HG02970 (cell line): ENCODE measurements around the gene UNC5C.
"Not testable (repeated sequence)": the region's sequence is repeated elsewhere in the genome, so short reads cannot be mapped to it uniquely, and the experiment has no call there.

Experiments used
- ATAC-seq: cut with Tn5 transposase; IDR thresholded peaks from one replicate; pipeline ENCODE4 v1.9.1; 2021; ENCODE audit warnings: mild to moderate bottlenecking, moderate library complexity, moderate number of reproducible peaks; ENCODE audit not compliant: unreplicated experiment, low FRiP score

UNC5C gene

GRCh38 chr4:95155759-95156451 is 392.9 kb downstream of the UNC5C start:
- ATAC-seq, result no peak

- no peak for ATAC-seq
These were observed 395.6 kb downstream of the UNC5C start for GRCh38 chr4:95153182-95153581.

- ATAC-seq, result no peak
These were observed 397.5 kb downstream of the UNC5C start for GRCh38 chr4:95151255-95151654.

GRCh38 chr4:95142932-95143331 is 405.8 kb downstream of the UNC5C start:
- ATAC-seq, result no peak

GRCh38 chr4:95141361-95141760 is 407.4 kb downstream of the UNC5C start:
- no peak for ATAC-seq

GRCh38 chr4:95139424-95139823 is 409.3 kb downstream of the UNC5C start:
- not testable (repeated sequence) for ATAC-seq

- not testable (repeated sequence) for ATAC-seq
These were observed 414.8 kb downstream of the UNC5C start for GRCh38 chr4:95134016-95134415.

GRCh38 chr4:95129821-95130311 is 418.9 kb downstream of the UNC5C start:
- no peak for ATAC-seq

- no peak for ATAC-seq
These were observed 419.7 kb downstream of the UNC5C start for GRCh38 chr4:95129031-95129430.

GRCh38 chr4:95124906-95125504 is 423.8 kb downstream of the UNC5C start:
- ATAC-seq, result no peak

- ATAC-seq, result no peak
These were observed 426.8 kb downstream of the UNC5C start for GRCh38 chr4:95122001-95122400.

GRCh38 chr4:95120456-95120855 is 428.3 kb downstream of the UNC5C start:
- ATAC-seq, result no peak

GRCh38 chr4:95118497-95118896 is 430.3 kb downstream of the UNC5C start:
- no peak for ATAC-seq

GRCh38 chr4:95114521-95114920 is 434.3 kb downstream of the UNC5C start:
- no peak for ATAC-seq
